Activated gamma-delta T cell treated with Interleukin-2 at 50 U/mL for 16 hours (primary cell): ENCODE data around the gene ARPIN.
"Not testable (repeated sequence)": the region's sequence is repeated elsewhere in the genome, so short reads cannot be mapped to it uniquely, and the experiment has no call there.

Source experiments
- DNase-seq: peaks from one replicate; pipeline ENCODE4 v3.0.0-alpha.2; 2020

The ARPIN gene

GRCh38 chr15:89909611-89910010, 3.1 kb downstream of the ARPIN start:
- no peak for DNase-seq

GRCh38 chr15:89908226-89908625, 4.5 kb downstream of the ARPIN start:
- no peak for DNase-seq

- no peak for DNase-seq
Measured at GRCh38 chr15:89907289-89907688, 5.5 kb downstream of the ARPIN start.

- DNase-seq, result no peak
Measured at GRCh38 chr15:89905846-89906378, 6.8 kb downstream of the ARPIN start.

- no peak for DNase-seq
Measured at GRCh38 chr15:89904519-89904918, 8.2 kb downstream of the ARPIN start.

GRCh38 chr15:89903858-89904130, 9.0 kb downstream of the ARPIN start:
- DNase-seq, result no peak

- no peak for DNase-seq
Measured at GRCh38 chr15:89903015-89903857, 9.5 kb downstream of the ARPIN start.

GRCh38 chr15:89900849-89901248, 11.9 kb downstream of the ARPIN start:
- no peak for DNase-seq

- no peak for DNase-seq
Measured at GRCh38 chr15:89899951-89900567, 12.7 kb downstream of the ARPIN start.

- no peak for DNase-seq
Measured at GRCh38 chr15:89899295-89899945, 13.3 kb downstream of the ARPIN start.

GRCh38 chr15:89898614-89899294, 14.0 kb downstream of the ARPIN start:
- DNase-seq, result peak; percentile 16

GRCh38 chr15:89898146-89898545, 14.6 kb downstream of the ARPIN start:
- DNase-seq, result no peak

- DNase-seq, result peak; percentile 85
Measured at GRCh38 chr15:89893696-89894447, 18.9 kb downstream of the ARPIN start, which contains the start of gene AP3S2. TSS of gene AP3S2 (minus strand) at chr15:89893994. CDS start at chr15:89893949, 45 bp downstream.

GRCh38 chr15:89893027-89893426, 19.7 kb downstream of the ARPIN start:
- no peak for DNase-seq

- DNase-seq, result no peak
Measured at GRCh38 chr15:89888214-89888804, 24.4 kb downstream of the ARPIN start.

GRCh38 chr15:89885611-89886010, 27.1 kb downstream of the ARPIN start:
- DNase-seq, result no peak

- DNase-seq, result not testable (repeated sequence)
Measured at GRCh38 chr15:89885179-89885578, 27.6 kb downstream of the ARPIN start.

- DNase-seq, result no peak
Measured at GRCh38 chr15:89883518-89883917, 29.2 kb downstream of the ARPIN start.

GRCh38 chr15:89880727-89881126, 32.0 kb downstream of the ARPIN start:
- DNase-seq, result no peak

- no peak for DNase-seq
Measured at GRCh38 chr15:89878323-89878722, 34.4 kb downstream of the ARPIN start.

- DNase-seq, result no peak
Measured at GRCh38 chr15:89877083-89877425, 35.7 kb downstream of the ARPIN start.
